ENCODE measurements around the gene ERFL.

Gene ERFL

DNA sequence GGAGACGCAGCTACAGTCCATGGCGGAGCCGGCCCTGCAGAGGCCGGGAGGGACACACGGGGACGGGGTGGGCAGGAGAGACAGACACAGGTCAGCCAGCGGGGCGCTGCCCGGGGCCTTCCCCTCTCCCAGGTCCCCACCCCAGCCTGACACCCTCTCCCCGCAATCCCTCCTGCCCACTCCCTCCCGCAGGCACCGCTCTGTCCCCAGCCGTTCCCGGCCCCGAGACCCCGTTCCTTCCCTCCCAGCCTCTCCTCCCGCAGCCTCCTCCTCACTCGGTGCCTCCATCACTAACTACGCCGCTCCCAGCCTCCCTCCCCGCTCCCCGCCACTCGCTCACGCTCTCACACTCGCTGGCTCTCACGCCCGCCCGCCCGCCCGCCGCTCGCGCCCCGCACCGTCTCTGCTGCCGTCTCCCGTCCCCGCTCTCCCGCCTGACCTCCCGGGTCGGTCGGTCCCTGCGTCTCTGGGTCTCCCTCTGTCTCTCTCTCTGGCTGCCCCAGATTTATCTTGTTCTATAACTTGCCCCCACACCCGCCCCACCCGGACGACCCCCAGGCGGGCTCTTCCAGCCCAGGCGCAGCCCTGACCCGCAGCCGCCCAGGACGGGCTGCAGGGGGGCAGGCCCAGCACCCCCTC lies 15.2 kb downstream of the ERFL start:
- no peak for DNase-seq

DNA sequence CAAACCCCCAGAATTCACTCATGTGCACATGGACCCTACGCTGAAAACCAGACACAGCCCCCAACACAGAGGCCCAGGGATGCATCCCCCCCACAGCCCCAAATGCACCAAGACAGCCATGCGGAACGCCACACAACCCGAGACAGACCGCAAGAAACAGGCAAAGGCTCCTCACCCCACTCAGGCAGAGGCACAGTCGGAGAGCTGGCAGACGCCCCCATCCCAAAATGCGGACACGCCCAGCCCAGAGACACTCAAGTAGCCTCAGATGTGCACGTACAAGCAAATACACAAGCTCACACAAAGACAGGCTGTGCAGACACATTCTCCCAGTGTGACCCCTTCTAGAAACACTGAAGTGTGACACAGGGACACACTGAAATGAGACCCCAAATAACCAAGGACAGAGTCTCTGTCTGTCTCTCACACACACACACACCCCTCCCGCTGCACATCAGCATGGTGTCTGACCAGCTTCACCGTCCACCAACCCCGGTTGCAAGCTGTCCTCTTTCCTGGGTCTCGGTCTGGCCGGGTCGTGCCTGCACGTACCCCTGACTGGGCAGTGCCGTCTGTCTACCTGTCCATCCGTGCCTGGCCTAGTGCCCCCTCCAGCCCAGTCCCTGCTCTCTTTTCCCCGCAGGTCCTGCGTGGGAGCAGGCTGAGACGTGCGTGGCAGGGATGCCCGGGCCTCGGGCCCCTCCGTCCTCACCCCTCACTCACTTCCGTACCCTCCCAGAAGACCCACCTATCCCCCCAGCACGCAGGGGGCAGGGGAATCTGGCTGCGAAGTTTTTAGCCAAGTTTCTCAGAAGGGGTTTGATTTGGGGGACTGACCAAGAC lies 16.1 kb downstream of the ERFL start:
- DNase-seq, result no peak

DNA sequence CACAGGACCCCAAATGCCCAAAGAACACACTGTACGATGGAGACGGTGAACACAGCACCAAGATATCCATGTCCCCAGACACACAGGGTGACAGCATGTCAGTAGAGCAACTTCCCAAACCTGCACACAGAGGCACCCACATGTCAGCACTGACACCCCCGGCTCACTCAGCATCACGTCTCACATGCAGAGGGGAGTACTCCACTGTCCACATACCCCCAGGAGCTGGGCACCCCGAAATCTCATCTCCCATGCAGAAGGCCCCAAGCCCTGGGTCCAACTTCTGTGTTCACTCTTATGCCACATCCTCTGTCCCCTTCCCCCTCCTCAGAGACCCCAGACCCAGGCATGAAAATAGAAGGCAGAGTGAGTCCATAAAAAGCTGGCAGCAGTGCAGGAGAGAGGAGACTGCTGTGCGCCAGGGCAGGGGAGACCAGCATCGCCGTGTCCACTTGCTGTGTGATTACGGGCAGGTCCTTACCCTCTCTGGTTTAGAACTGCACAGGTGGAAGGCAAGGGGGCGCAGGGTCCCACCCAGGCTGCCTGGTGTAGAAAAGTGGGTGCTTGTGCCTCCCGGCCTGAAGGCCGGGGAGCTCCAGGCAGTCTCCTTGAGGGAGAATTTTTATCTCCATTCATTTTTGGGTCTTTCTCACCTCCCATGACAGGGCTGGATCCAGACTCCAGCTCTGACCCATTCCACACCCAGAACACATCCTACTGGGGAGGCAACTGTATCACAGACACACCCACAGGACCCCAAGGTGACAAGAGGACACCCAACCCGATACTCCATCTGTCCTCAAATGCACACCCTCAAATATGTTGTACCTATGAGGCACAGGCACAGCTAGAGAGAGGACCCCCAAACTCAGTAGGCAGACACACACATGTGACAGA lies 17.0 kb downstream of the ERFL start:
- DNase-seq, result no peak

DNA sequence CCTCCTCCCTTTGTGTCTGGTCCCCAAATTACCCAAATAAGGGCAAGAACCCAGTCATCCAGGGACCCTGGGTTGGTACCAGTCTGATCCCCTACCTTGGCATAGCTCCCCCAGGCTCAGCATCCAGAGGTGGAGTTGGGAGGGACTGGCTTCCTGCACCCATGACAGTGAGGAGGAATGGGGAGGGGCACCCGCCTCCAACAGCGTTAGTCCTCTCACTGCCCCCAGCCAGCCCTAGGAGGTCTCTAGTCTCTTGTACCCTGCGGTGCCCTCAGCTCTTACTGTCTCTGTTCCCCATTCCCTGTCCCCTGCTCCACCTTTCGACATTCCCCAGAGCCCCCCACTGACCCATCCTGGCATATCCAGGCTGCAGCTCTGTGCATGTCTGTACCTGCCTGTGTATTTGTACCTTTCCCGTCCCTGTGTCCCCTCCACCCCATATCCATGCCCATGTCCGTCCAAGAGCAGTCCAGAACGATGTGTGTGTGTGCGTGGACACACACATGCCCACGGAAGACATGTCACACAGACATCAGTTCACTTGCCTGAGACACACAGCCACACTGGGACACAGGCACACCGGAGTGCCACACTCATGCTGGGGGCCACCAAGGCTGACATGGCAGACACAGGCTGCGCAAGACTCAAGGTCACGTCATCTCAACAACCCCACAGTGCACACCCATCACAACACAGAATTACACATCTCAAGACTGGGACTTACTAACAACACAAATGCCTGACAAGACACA lies 17.8 kb downstream of the ERFL start:
- DNase-seq, result no peak

DNA sequence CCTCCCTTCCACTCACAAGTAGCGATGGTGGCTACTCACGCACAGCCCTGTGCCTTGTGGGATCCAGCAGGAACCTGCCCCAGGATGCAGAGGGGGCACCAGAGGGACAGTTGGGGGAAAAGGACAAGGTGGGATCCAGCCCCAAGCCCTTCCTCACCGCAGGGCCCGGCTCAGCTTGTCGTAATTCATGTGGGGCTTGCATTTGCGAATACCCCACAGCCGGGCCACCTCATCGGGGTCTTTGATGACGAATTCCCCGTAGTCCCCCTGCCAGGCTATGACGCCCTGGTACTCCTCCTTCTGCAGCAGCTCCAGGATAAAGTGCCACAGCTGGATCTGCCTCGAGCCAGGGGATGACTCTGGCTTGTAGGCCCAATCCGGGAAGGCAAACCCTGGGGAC lies 18.5 kb downstream of the ERFL start:
- no peak for DNase-seq

DNA sequence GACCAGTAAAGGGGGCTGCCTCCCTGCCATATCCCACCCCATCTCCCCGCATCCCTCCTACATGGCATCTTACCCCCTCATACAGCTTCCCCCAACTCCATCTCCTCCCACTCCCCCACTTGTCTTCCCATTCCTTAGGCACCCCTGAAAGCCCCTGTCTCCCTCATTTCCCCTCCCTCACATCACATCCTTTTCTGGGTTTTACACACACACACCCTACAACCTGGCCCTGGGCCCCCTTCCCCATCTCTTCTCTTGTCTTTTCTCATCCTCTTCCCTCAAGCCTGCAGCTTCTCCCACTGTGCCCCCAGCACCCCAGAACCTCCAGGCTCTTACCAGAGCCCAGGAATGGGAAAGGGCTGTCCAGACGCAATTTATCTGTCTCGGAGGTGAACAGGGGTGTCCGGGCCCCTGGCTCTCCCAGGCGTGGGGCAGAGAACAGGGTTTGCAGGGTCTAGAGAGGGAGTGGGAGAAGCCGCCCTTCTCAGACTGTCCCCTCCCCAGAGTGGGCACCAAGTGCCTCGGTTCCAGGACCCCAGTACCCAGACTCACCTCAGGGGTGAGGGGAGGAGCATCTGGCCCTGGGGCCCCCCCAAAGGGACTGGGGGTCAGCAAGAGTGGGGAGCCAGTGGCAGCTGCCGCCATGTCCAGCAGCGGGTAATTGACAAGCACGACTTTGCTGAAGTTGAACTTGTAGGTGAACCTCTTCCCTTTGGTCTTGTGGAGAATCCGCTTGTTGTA lies 19.4 kb downstream of the ERFL start:
- no peak for DNase-seq

DNA sequence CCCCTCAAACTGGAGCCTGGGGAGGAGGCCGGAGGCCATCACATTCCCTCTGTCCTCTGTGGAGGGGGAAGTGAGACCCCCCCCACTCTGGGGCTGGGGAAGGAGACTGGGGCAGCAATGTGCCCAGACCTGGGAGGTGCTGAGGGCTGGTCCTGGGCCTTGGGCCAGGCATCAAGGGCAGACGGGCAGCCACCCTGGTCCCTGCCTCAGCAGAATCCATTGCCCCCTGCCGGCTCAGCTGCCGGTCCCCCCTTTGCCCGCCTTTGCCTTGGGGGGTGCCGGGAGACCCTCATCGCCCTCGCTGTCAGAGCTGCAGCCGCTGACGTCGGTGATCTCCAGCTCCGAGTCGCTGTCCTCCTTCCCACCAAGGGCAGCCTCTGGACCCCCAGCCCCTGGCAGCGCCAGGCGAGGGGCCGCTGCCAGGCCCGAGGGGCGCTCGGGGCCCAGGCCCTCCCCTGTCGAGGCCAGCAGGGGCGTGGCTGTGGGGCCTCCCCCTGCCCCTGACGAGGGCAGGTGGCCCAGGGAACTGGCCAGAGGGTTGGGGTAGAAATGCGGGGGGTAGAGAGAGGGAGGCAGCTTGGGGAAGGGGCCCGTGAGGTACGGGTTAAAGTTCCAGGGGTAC lies 20.1 kb downstream of the ERFL start:
- DNase-seq, result no peak

DNA sequence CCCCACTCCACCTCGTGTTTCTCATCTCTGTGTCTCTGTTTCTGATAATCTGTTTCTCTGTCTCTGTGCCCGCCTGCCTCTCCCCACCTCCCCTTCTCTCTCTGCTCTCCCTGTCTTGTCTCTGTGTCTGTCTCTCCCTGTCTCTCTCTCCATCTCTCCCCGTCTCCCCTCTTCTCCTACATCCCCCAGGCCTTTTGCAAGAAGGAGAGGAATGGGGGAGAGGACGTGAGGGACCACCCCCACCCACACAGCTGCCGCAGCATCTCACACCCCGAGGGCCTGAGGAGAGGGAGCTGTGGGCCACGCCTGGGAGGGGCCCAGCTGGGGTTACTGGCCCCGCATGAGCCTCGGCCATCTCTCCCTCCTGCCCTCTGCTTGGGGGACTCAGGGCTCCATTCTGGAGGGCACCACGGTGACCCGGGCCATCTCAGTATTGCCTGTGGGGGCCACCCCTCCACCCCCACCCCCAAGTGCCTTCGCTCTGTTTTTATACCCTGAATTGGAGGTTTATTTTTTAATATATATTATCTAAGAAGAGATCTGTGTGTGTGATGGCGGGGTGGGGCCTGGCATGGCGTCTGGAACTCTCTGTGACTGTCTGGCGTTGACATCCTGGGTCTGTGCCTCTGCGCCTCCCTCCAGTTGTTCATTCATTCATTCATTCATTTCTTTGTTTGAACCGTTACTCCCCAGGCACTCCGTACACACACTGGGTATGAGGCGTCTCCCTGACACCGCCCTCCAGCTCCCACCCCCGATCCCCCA lies 21.2 kb downstream of the ERFL start:
- no peak for DNase-seq

DNA sequence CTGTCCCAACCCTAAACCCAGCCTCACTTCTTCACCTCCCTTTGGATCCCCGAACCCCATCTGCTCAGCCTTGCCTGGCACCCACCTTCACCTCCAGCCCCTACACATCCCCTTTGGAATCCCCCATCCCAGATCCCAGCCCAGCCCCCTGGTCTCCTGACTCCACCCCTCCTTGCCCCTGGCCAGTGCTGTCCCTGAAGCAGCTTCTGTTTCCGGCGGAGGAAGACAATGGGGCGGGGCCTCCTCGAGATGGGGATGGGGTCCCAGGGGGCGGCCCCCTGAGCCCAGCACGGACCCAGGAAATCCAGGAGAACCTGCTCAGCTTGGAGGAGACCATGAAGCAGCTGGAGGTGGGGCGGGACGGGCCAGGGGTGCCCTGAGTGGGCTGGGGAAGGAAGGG lies 22.0 kb downstream of the ERFL start:
- no peak for DNase-seq

DNA sequence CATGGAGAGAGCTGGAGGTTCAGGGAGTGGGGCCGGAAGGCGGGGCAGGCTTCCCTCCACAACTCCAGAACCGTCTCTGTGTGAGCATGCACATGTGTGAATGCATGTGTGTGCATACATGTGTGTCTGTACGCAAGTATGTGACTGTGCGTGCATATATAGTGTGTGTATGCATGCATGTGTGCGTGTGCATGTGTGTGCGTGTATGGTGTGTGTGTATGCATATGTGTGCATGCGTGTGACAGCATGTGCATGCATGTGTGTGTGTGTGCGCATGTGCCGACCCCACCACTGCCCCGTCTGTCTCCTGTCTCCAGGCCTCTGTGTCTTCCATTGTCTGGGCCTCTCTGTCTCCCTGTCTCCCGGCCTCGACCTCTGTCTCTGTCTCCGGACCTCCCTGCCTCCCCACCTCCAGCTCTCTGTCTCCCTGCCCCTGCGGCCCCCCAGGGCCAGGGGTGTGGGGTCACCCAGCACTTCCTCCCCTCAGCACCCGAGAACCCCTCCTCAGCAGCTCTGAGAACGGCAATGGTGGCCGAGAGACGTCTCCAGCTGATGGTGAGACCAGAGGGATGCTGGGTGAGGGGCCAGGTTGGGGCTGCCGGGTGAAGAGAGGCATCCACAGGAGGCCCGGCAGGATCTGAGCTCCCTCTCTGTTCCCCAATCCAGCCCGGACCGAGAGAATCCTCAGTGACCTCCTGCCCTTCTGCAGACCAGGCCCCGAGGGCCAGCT lies 22.8 kb downstream of the ERFL start:
- no peak for DNase-seq

DNA sequence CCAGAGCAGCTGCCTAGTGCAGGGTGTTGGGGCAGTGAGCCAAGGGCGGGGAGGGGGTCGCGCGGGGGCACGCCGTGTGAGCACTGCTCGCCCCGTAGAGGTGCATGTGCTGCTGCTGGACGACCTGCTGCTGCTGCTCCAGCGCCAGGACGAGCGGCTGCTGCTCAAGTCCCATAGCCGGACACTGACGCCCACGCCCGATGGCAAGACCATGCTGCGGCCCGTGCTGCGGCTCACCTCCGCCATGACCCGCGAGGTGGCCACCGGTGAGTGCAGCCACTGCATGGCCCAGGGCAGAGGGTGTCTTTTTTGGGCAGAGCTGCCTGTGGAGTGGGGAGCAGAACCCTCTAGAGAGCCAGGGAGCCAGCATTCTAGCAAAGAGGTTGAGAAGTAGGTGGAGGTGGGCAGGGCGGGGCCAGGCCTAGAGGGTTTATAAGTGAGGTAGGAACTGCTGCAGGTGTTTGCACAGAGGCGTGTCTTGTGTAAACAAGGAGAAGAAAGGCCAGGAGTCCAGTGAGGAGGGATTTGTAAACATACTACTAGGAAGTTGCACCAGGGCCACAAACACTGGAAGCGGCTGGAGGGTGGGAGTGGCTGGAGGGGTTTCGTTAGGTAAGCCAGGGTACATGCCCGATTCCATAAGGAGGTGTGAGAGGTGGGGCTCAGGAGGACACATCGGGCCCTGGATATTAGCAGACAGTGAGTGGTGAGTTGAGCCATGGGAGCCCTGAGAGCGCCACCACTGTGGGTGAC lies 24.0 kb downstream of the ERFL start:
- DNase-seq, result no peak

DNA sequence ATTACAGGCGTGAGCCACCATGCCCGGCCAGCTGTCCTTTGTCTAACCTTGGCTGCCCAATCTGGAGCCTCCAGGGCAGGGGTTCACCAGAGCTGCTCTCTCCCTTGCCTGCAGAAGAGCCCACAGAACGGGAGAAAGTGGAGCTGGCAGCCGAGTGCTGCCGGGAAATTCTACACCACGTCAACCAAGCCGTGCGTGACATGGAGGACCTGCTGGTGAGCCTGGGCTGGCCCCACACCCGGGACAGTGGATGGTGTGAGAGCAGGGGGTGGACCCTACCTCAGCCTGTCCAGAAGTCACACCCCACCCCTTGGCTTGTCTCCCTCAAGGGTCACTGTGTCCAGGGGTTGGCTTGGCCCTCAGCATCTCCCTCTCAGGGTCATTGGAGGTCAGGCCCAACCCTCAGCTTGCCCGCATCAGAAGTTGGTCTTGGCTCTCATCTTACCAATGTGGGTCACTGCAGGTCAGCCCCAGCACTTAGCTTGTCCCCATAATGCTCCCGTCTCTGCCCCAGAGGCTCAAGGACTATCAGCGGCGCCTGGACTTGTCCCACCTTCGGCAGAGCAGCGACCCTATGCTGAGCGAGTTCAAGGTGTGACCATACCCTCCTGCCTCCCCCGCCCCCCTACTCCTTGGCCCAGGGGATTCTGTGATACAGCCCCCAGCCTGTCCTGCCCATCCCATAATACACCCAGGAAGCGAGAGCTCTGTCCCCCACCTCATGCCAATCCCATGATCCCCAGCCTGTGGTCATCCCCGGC lies 24.9 kb downstream of the ERFL start:
- no peak for DNase-seq

DNA sequence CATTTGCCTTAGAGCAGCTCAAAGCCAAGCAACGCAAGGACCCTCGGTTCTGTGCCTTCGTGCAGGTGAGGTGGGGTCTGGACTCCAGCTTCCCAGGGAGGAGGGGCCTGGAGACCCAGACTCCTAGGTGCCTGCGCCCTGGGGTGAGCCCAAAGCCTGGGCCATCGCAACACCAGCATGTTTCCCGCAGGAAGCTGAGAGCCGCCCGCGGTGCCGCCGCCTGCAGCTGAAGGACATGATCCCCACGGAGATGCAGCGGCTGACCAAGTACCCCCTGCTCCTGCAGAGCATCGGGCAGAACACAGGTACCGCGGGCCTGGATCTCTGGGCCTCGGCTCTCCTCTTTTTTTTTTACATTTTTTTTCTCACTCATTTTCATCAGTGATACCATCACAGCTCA lies 25.7 kb downstream of the ERFL start:
- DNase-seq, result no peak

DNA sequence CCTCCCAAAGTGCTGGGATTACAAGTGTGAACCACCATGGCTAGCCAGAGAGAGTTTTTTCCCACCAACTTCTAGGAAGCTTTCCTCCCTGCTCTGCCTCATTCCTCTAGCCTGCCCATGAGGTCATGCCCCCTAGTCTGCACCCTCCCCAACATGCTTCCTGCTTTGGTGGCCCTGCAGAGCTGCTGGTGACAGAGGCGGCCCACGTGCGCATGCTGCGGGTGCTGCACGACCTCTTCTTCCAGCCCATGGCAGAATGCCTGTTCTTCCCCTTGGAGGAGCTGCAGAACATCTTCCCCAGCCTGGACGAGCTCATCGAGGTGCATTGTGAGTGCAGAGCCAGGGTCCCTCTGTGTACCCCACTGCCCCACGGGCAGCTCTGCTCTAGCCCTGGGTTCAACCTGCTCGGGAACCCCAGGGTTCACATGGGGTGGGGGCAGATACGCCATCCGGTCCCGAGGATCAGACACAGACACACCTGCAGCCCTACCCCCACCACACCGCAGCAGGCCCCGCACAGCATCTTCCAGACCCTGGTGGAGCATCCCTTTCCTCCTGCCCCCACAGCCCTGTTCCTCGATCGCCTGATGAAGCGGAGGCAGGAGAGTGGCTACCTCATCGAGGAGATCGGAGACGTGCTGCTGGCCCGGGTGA lies 26.4 kb downstream of the ERFL start:
- no peak for DNase-seq

DNA sequence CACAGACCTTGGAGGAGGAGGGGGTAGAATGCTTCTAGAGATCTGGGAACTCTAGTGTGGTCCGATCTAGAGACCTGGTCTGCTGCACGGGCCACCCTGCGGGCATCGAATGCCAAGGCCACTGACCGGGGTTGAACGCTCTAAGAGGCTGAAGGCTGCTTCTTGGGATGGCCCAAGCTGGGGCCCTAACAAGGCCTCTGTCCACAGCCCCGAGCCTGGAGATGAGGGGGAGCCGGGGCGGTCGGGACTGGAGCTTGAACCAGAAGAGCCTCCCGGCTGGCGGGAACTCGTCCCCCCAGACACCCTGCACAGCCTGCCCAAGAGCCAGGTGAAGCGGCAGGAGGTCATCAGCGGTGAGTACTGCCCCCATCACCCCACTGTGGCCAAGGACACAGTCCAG lies 30.0 kb downstream of the ERFL start:
- no peak for DNase-seq

DNA sequence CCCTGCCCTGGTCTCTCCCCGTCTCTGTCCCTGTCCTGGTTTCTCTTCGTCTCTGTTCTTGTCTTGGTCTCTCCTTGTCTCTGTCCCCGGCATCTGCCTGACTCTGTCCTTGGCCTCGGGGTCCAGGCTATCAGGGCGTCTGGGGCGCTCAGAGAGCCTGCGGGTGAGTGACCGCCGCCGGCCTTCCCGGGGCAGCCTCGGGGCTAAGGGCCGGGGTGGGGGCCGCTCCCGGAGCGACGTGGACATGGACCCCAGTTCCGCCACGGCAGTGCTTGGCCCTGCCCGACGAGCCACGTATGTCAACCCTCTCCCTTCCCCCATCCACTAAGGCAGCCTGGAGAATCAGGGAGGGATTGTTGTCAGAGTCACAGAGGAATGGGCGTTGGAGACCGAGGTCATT lies 30.4 kb downstream of the ERFL start:
- DNase-seq, result no peak

DNA sequence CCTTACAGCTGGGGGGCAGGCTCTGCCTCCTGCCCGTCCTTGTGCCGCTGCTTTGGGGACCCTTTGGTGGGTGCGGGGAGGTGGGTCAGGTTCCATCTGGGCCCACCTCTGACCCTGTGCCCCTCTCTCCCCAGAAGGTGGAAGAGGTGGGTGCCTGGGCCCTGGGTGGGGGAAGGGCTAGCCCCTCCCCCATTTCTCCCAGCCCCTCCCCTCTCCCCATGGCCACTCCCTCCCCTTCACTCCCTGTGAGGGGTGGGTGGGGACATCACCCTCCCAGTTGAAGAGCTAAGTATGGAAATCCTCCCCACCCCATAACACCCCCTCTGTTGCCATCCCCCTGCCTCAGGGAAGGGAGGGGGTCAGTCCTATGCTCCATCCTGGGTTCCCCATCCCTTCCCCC lies 31.1 kb downstream of the ERFL start:
- no peak for DNase-seq

DNA sequence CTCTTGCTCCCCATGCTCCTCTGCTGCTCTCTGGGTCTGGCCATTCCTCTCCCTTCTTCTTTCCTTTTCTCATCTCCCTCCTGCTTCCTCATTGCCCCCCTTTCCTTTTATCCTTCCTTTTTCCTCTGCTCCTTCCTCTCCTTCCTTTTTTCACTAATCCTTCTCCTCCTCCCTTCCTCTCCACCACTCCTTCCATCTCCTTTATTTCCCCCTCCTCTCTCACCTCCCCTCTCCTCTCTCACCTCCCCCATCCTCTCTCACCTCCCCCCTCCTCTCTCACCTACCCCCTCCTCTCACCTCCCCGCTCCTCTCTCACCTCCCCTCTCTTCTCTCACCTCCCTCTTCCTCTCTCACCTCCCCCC lies 31.7 kb downstream of the ERFL start:
- no peak for DNase-seq
